Astrocyte of the spinal cord (primary cell): ENCODE data around the gene ENC1.

ENCODE experiments used
- DNase-seq: peaks from one replicate; pipeline ENCODE4 v3.0.0; 2011; ENCODE audit warnings: low read depth, low spot score
- H3K4me3 ChIP-seq: 2 replicates; pipeline ENCODE4 v1.5.1; 2011; ENCODE audit warnings: low read depth, mild to moderate bottlenecking, low read length, moderate library complexity
- in situ Hi-C: cut with HindIII; loops from 2 replicates; pipeline ENCODE4 v1.10.0; 2017; ENCODE audit warnings: low sequenced_read_pairs
- TF ChIP-seq, protein P1 (sequence below): IDR thresholded peaks from 2 replicates; pipeline ENCODE4 v1.5.1; 2012; ENCODE audit warnings: low read depth, mild to moderate bottlenecking, low read length, inconsistent platforms

ENC1 gene

DNA sequence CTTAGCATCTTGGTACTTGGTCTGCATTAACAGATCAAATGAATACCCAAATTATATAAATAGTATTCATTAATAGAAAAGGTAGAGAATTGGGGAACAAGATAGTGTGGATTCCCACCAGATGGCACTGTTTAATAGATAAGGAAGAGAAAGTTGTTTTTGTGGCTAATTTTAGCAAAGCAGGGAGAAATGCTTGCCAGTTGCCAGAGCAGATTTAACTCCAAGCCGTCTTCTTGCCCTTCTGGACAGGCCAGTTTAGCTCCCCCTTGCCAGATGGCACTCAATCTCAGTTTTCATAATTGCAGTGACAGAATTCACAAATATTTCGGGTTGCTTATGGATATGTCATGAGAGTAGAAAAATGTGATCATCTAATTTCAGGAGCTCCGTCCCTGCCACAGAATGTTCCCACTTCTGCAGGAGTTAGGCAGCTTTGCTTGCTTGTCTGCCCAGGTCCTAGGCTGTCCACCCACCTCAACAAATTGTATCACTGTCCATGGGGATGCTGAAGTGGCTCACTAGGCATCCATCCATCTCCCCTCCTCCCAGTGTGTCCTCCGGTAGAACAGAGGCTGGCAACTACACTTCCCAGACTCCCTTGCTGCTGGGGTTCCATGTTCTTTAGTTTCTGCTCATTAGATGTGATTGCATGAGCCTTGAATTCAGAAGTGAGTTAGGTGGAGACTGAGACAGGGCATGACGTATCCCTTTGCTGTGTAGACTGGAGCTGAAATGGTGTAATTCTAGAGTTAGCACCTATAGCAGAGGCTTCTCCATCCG is 32.7 kb upstream of the ENC1 start:
- DNase-seq = peak; percentile 58
- H3K4me3 ChIP-seq = no peak overlapping the region
- in situ Hi-C loops = no loop called here
- TF ChIP-seq, protein P1, sequence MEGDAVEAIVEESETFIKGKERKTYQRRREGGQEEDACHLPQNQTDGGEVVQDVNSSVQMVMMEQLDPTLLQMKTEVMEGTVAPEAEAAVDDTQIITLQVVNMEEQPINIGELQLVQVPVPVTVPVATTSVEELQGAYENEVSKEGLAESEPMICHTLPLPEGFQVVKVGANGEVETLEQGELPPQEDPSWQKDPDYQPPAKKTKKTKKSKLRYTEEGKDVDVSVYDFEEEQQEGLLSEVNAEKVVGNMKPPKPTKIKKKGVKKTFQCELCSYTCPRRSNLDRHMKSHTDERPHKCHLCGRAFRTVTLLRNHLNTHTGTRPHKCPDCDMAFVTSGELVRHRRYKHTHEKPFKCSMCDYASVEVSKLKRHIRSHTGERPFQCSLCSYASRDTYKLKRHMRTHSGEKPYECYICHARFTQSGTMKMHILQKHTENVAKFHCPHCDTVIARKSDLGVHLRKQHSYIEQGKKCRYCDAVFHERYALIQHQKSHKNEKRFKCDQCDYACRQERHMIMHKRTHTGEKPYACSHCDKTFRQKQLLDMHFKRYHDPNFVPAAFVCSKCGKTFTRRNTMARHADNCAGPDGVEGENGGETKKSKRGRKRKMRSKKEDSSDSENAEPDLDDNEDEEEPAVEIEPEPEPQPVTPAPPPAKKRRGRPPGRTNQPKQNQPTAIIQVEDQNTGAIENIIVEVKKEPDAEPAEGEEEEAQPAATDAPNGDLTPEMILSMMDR = peak; percentile 53

DNA sequence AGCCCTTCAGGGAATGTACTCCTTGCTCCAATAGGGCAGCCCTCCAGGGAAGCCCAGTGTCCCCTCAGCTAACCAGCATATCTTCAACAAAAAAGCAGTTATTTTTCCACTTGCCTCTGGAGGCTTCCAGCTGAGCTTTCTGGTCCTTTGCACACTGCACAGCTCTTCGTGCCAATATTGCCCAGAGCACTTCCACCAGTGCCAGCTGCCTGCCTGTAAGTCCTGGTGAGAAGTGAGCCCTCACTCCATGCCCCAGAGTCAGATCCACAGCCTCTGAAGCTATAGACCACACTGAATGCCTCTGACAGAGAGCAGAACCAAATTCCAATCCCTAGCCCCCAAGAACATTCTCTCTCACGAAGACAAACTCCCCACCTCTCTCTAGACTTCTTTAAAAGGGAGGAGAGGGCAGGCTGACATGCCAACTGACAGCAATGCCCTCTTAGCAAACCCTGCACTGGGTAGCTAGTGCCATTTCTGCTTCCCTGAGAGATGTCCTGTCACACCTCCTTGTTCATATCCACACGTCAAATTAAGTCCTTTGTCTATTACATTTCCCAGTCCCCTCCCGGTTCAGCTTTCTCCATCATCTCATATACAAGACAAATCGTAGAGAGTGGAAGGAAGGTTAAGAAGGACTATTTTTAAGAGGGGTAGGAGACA is 31.8 kb upstream of the ENC1 start:
- no peak overlapping the region for H3K4me3 ChIP-seq
- in situ Hi-C loops = no loop called here
- TF ChIP-seq, protein P1 = no peak
- DNase-seq = no peak

DNA sequence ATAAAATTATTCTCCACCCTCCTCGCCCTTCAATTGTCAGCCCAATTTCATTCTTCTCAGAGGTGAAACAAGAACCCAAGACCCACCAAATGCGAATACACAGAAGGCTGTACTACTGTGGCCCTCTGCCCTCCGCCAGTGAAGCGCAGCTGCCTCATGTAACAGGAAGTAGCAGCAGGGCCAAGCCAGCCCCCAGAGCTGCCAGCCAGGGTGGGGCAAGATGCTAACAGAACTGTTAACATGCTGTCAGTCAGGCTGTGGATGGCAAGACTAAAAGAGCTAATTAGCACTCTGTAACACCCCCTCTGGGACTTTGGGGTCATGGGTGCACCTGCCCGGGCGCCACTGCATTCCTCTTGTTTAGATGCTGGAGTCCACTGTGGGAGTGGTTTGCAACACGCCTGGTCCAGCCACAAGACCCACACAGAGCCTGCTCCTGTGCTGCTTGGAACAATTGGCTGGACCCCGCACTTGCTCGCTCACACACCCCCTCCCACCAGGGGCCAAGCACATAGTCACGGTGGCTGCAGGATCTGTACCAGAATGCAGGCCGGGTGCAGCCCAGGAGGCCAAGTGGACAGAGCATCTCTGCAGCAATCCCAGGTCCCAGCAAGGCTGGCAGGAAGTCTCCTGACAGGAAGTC is 30.0 kb upstream of the ENC1 start:
- TF ChIP-seq, protein P1 = no peak
- in situ Hi-C loops = no loop called here
- DNase-seq = no peak
- no peak overlapping the region for H3K4me3 ChIP-seq

DNA sequence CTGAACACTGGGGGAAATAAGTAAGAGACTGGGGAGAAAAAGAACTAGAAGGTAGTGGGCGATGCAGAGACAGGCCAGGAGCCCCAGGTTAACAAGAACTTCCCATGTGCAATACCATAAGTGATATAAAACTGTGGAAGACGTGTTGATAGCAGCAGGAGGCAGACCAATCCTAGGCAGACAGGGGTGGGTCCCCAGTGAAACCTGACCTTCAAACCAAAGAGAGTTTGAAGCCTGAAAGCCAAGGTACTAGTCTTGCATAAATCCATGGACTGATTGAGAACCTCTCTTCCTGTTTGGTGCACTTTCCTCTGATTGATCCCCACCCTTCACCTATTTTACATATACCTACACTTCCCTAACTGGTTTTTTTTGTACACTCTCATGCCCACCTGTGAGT is 29.3 kb upstream of the ENC1 start:
- TF ChIP-seq, protein P1 = no peak
- in situ Hi-C loops = no loop called here

DNA sequence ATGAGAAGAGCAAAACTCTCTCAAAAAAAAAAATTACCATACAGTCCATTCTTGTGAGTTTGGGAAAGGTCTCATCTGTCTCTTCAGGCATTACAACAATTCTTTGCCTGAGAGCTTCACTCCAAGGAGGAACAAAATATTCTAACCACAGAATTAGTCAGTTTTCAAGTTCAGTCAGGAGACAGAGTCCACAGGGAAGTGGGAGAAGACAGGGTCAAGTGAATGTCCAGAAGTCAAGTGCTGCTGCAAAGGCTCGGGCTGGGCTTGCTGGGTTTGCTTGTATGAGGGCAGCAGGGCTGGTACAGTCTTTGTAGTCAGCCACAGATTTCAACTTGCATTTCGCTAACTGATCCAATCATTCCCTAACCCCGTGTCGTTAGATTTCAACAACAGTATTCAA is 26.9 kb upstream of the ENC1 start:
- TF ChIP-seq, protein P1 = no peak
- in situ Hi-C loops = no loop called here
- no peak overlapping the region for H3K4me3 ChIP-seq
- no peak for DNase-seq

More for the DNA sequence above, 29.3 kb upstream of the ENC1 start:
- no peak for DNase-seq
- no peak overlapping the region for H3K4me3 ChIP-seq

DNA sequence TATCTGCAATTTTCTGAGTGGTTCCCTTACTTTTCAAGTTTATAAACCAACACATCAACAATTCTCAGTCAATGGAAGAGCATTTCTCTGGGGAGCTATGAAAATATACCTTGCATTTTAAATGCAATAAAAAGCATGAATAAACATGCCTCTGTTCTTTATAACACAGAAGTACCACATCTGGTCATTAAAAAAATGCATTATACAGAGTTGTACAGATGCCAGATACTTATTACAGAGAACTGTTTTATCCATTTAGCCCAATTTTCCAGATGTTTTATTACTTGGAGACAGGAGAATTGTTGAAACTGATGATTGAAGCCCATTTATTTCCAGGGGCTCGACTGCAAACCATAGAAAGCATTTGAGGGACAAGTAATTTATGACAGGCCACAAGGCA is 25.3 kb upstream of the ENC1 start:
- no peak overlapping the region for H3K4me3 ChIP-seq
- in situ Hi-C loops = no loop called here
- TF ChIP-seq, protein P1 = no peak
- DNase-seq = no peak
